ENCODE results near the gene SPPL2C. TPM values are rescaled to one million over a fixed set of nuclear protein-coding genes. Genes with fewer than 3 reads are reported as not detected.

The SPPL2C gene
- total and polyA plus RNA-seq, 2 of the 8 experiments (the other 6 are each of a cell fraction or from before 2014, with no cell fraction given): not detected

GRCh38 chr17:45846223-45846622, 1.5 kb downstream of the SPPL2C start:
- Histone ChIP-seq H3K14ac (ENCODE audit: insufficient read length) (no peak overlapping the region), H3K23ac (ENCODE audit: insufficient read length) (no peak overlapping the region), H3K27me3 (replicated peaks in 1 of 4; ENCODE audit: control insufficient read depth in 3 of 4, extremely low read depth in 1 of 4, insufficient read depth in 3 of 4, low read length in 3 of 4) (no peaks in the 10 kb centered on the region; a peak in 1 of 7 replicates), H3K79me1 (ENCODE audit: low read depth, low read length) (no peaks in the 10 kb centered on the region), H3K79me2 (ENCODE audit: control insufficient read depth in 1 of 2, insufficient read depth in 2 of 2, low read length in 2 of 2) (no peaks in the 10 kb centered on the region), H3K4me2 (ENCODE audit: insufficient read depth in 1 of 2, low read depth in 2 of 2, low read length in 2 of 2) (no peak overlapping the region), H4K8ac (ENCODE audit: extremely low read depth, insufficient read depth, low read length) (no peak overlapping the region), H3K4ac (replicated peaks; ENCODE audit: insufficient read length, low read depth, low read length) (no peak overlapping the region), H2BK120ac (replicated peaks; ENCODE audit: low read depth, low read length) (no peak overlapping the region), H3K27ac (ENCODE audit: low read depth, low read length) (no peak overlapping the region), H4K5ac (ENCODE audit: insufficient read length, low read depth, low read length) (no peak overlapping the region), H2BK20ac (ENCODE audit: low read length) (no peak overlapping the region), H4K91ac (replicated peaks; ENCODE audit: insufficient read length, low read length) (no peak overlapping the region), H2BK5ac (ENCODE audit: low read depth, low read length) (no peak overlapping the region), H2BK12ac (ENCODE audit: low read depth, low read length) (no peak overlapping the region), H4K20me1 (replicated peaks in 1 of 2; ENCODE audit: control insufficient read depth in 1 of 2, insufficient read depth in 2 of 2, low read length in 2 of 2) (peaks cover 0 to 2% of the 10 kb centered on the region in 2 experiments), H3K23me2 (ENCODE audit: low read depth, low read length) (no peaks in the 10 kb centered on the region), H3K56ac (replicated peaks; ENCODE audit: insufficient read length, low read depth, low read length) (no peak overlapping the region), H3K9ac (replicated peaks in 1 of 4; ENCODE audit: extremely low read depth in 1 of 4, low read depth in 3 of 4, low read length in 3 of 4) (no peak overlapping the region), H2AK5ac (ENCODE audit: low read depth, low read length) (no peak overlapping the region), H3K9me3 (ENCODE audit: insufficient read depth in 2 of 2, low read depth in 1 of 2, low read length in 1 of 2) (no peaks in the 10 kb centered on the region), H3K18ac (ENCODE audit: extremely low read depth, low read length) (no peak overlapping the region), H3K4me1 (replicated peaks in 1 of 4; ENCODE audit: control insufficient read depth in 3 of 4, insufficient read depth in 4 of 4, low read length in 3 of 4) (no peaks in the 10 kb centered on the region), H2BK15ac (ENCODE audit: low read length) (no peak overlapping the region), H2AFZ (ENCODE audit: low read length) (no peak overlapping the region), H3K36me3 (ENCODE audit: control insufficient read depth in 2 of 4, insufficient read depth in 4 of 4, low read length in 3 of 4) (no peaks in the 10 kb centered on the region), H3K4me3 (ENCODE audit: extremely low read depth in 1 of 4, insufficient read depth in 2 of 4, low read depth in 3 of 4, low read length in 4 of 4) (no peak overlapping the region)
- DNase-seq (ENCODE audit: low read depth in 1 of 2, low spot score in 2 of 2): no peak
- no peak for FAIRE-seq
- 85% methylated on average over 10 of the region's 10 CpGs; no CpG with 5 or more reads in 1 of the 2 experiments for WGBS, 2 experiments (ENCODE audit: extremely low coverage in 1 of 2, insufficient coverage in 1 of 2, insufficient read length in 1 of 2, insufficient replicate concordance in 2 of 2, low coverage in 1 of 2, low lambda C conversion rate in 2 of 2, missing lambda C conversion rate in 1 of 2)
- TF ChIP-seq SRF (IDR thresholded peaks at IDR 0.05; ENCODE audit: low read depth, low read length) (no peak), SP2 (IDR thresholded peaks at IDR 0.05; ENCODE audit: low read length) (no peak), ASH2L (IDR thresholded peaks at IDR 0.05; ENCODE audit: low read length) (no peak), RNF2 (IDR thresholded peaks at IDR 0.05; ENCODE audit: borderline replicate concordance, low read depth, low read length, missing control alignments, poor library complexity, severe bottlenecking) (no peak), NRF1 (IDR thresholded peaks at IDR 0.05; ENCODE audit: low read depth, low read length) (no peak), EZH2 (IDR thresholded peaks at IDR 0.05; ENCODE audit: low read depth, low read length, severe bottlenecking) (no peak)
- ChIA-PET CTCF (ENCODE audit: partially characterized antibody) (interaction anchor here (0.6 to 8.1 kb wide), 7 partner anchors 10 to 298 kb away, joined by 3 to 137 read pairs (median 3); no protein-coding TSS in a partner anchor), POLR2A (ENCODE audit: partially characterized antibody) (no interaction called here)

Data from H1 (cell line).